HepG2 (cell line): ENCODE measurements around the gene ST3GAL5. TPM values are rescaled to one million over a fixed set of nuclear protein-coding genes. Genes with fewer than 3 reads are reported as not detected.
A peak's percentile ranks its signal among the peaks of the same experiment; 100 is the strongest.

Experiments
- ARID3A ChIP-seq: IDR thresholded peaks from 2 replicates; pipeline ENCODE4 v1.6.1; 2012; ENCODE audit warnings: low read depth, low read length, improper control_type of control experiment
- ARID5B ChIP-seq: IDR thresholded peaks from 2 replicates; pipeline ENCODE4 v1.4.0; 2020; ENCODE audit warnings: mild to moderate bottlenecking, missing genetic modification reagents
- ARNT2 ChIP-seq: sonication (generic); formaldehyde crosslinking; IDR thresholded peaks from 2 replicates; pipeline ENCODE4 v1.8.0; 2022; ENCODE audit warnings: mild to moderate bottlenecking, low read depth, missing genetic modification reagents, moderate library complexity
- CCDC6 ChIP-seq: sonication (generic); formaldehyde crosslinking; IDR thresholded peaks from 2 replicates; pipeline ENCODE4 v1.8.1; 2022; ENCODE audit warnings: mild to moderate bottlenecking, missing genetic modification reagents, moderate library complexity
- CEBPB ChIP-seq: IDR thresholded peaks from 2 replicates; pipeline ENCODE4 v1.6.1; 2011; ENCODE audit warnings: low read depth, low read length, improper control_type of control experiment, borderline replicate concordance
- DR1 ChIP-seq: sonication (generic); formaldehyde crosslinking; IDR thresholded peaks from 2 replicates; pipeline ENCODE4 v1.8.0; 2021; ENCODE audit warnings: mild to moderate bottlenecking, missing genetic modification reagents, inconsistent platforms
- FLYWCH1 ChIP-seq: sonication (generic); formaldehyde crosslinking; IDR thresholded peaks from 2 replicates; pipeline ENCODE4 v1.8.1; 2023; ENCODE audit warnings: mild to moderate bottlenecking, missing genetic modification reagents
- HOXD1 ChIP-seq: sonication (generic); formaldehyde crosslinking; IDR thresholded peaks from 2 replicates; pipeline ENCODE4 v1.5.0; 2020; ENCODE audit warnings: missing genetic modification reagents
- KLF9 ChIP-seq: IDR thresholded peaks from 2 replicates; pipeline ENCODE4 v1.6.1; 2016; ENCODE audit warnings: low read depth
- NCOA1 ChIP-seq: sonication (generic); formaldehyde crosslinking; IDR thresholded peaks from 2 replicates; pipeline ENCODE4 v1.9.0; 2021; ENCODE audit warnings: missing genetic modification reagents
- NCOR1 ChIP-seq: fragments of 200-600 bp; sonication (generic); IDR thresholded peaks from 2 replicates; pipeline ENCODE4 v1.7.0; 2017; ENCODE audit warnings: antibody characterized with exemption, low read length, borderline replicate concordance
- NFYB ChIP-seq: sonication (generic); formaldehyde crosslinking; IDR thresholded peaks from 2 replicates; pipeline ENCODE4 v1.4.0; 2020; ENCODE audit warnings: missing genetic modification reagents
- POGK ChIP-seq: sonication (generic); formaldehyde crosslinking; conservative IDR thresholded peaks from 2 replicates; pipeline ENCODE4 v1.8.0; 2022; ENCODE audit warnings: mild to moderate bottlenecking, moderate library complexity, missing genetic modification reagents
- PRMT3 ChIP-seq: sonication (generic); formaldehyde crosslinking; IDR thresholded peaks from 2 replicates; pipeline ENCODE4 v1.8.1; 2022; ENCODE audit warnings: low read depth, mild to moderate bottlenecking, moderate library complexity, missing genetic modification reagents, borderline replicate concordance
- RXRA ChIP-seq: sonication (generic); formaldehyde crosslinking; IDR thresholded peaks from 2 replicates; pipeline ENCODE4 v1.5.1; 2020; ENCODE audit warnings: missing genetic modification reagents
- SP2 ChIP-seq: sonication (generic); formaldehyde crosslinking; IDR thresholded peaks from 2 replicates; pipeline ENCODE4 v1.5.1; 2020; ENCODE audit warnings: mild to moderate bottlenecking, missing genetic modification reagents
- TAF15 ChIP-seq: fragments of 200-400 bp; formaldehyde crosslinking; IDR thresholded peaks from one replicate; pipeline ENCODE4 v1.6.1; 2018; ENCODE audit warnings: mild to moderate bottlenecking, low read depth, low read length; ENCODE audit not compliant: poor library complexity, severe bottlenecking
- TGIF2 ChIP-seq: IDR thresholded peaks from 2 replicates; pipeline ENCODE4 v1.6.1; 2016; ENCODE audit warnings: control low read depth, missing compliant biosample characterization
- XRCC5 ChIP-seq: fragments of 200-400 bp; formaldehyde crosslinking; optimal IDR thresholded peaks from 2 replicates; pipeline ENCODE3; 2017; ENCODE audit warnings: mild to moderate bottlenecking, low read length
- ZNF629 ChIP-seq: sonication (generic); formaldehyde crosslinking; conservative IDR thresholded peaks from 2 replicates; pipeline ENCODE4 v1.5.0; 2020; ENCODE audit warnings: missing genetic modification reagents
- ZNF850 ChIP-seq: sonication (generic); formaldehyde crosslinking; conservative IDR thresholded peaks from 2 replicates; pipeline ENCODE4 v1.9.0; 2021; ENCODE audit warnings: mild to moderate bottlenecking, missing genetic modification reagents
- polyA plus RNA-seq, 8 experiments: library from polyadenylated mRNA; depleted of rRNA in 3 of 8; stranded (reverse) in 7 of 8; unstranded in 1 of 8; fragments of >200 nt; fragmentation: Illumina TruSeq in 4 of 8; extraction: Trizol in 4 of 8; gene quantifications; 2 replicates each; pipeline versions ENCODE4 v1.2.1 to v1.2.3, GENCODE V29; 2011 to 2016; ENCODE audit warnings: low read depth in 4 of 8, missing spikeins in 1 of 8, mixed read lengths in 1 of 8; ENCODE audit not compliant: insufficient read depth in 1 of 8
- total RNA-seq, 5 experiments: library from RNA; depleted of rRNA; stranded (reverse); fragments of >200 nt; fragmentation: Illumina TruSeq; extraction: Trizol; gene quantifications; 2 replicates each; pipeline ENCODE4 v1.2.3, GENCODE V29; 2016; ENCODE audit warnings: low read depth in 1 of 5
- TF ChIP-seq, protein P1 (sequence below): IDR thresholded peaks from 2 replicates; pipeline ENCODE4 v1.6.1; 2016; ENCODE audit warnings: missing compliant biosample characterization, missing genetic modification reagents, borderline replicate concordance

ST3GAL5 gene
- total and polyA plus RNA-seq, 2 of the 13 experiments (the other 11 are each of a cell fraction or from before 2014, with no cell fraction given) = 1.3 to 2.0 TPM

DNA sequence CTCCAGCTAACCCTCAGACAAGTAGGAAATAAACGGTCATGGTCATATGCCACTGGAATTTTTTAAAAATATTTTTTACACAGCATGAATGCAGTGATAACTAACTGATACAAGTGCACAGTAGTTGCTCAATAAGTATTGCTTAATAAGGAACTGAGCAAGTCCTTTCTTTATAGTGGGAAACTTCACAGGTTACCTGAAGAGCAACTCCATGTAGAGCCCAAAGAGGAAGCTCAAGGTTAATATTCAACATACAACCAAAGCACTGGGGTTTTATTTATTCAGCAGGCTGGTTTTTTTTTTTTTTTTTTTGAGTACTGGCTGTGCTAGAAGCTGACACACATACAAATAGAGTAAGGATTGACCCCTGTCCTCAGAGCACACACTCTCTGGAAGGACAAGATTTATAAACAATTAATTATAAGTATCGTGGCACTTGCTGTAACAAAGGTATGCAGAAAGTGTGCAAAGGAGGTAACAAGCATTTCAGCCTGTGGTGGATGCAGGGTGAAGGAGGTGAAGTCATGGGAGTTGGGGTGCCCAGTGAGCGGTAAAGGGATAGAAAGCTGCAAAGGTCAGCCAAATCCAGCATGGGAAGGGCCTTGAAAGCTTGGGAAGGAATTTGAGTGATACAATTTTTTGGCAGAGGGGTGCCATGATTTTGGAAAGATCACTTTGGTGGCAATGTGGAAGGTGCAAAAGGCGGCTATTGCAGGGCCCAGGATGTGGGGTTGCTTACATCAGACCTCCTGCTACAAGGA, 82.3 kb downstream of the ST3GAL5 start (continued):
- TF ChIP-seq POGK (CRISPR knock-in tag) (peak; percentile 92), CCDC6 (no peak), FLYWCH1 (CRISPR knock-in tag) (no peak), KLF9 (CRISPR knock-in tag) (no peak), RXRA (no peak), DR1 (CRISPR knock-in tag) (no peak), NFYB (CRISPR knock-in tag) (no peak), NCOA1 (CRISPR knock-in tag) (no peak), SP2 (no peak), TAF15 (no peak), HOXD1 (CRISPR knock-in tag) (no peak), ARID3A (peak; percentile 58), ARNT2 (CRISPR knock-in tag) (no peak), XRCC5 (peak; percentile 5), CEBPB (peak; percentile 85), TGIF2 (CRISPR knock-in tag) (peak; percentile 26; the same call in 1 of the 2 replicates), ZNF629 (no peak), NCOR1 (peak; percentile 21; the same call in 1 of the 2 replicates), ARID5B (CRISPR knock-in tag) (peak; percentile 61), ZNF850 (CRISPR knock-in tag) (no peak), PRMT3 (CRISPR knock-in tag) (no peak)
- TF ChIP-seq, protein P1, sequence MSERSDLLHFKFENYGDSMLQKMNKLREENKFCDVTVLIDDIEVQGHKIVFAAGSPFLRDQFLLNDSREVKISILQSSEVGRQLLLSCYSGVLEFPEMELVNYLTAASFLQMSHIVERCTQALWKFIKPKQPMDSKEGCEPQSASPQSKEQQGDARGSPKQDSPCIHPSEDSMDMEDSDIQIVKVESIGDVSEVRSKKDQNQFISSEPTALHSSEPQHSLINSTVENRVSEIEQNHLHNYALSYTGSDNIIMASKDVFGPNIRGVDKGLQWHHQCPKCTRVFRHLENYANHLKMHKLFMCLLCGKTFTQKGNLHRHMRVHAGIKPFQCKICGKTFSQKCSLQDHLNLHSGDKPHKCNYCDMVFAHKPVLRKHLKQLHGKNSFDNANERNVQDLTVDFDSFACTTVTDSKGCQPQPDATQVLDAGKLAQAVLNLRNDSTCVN (CRISPR knock-in tag) = no peak
